ENCODE results near the gene AXL. TPM values are rescaled to one million over a fixed set of nuclear protein-coding genes. Genes with fewer than 3 reads are reported as not detected.
A peak's percentile ranks its signal among the peaks of the same experiment; 100 is the strongest.

AXL gene
- total and polyA plus RNA-seq, 2 of the 13 experiments (the other 11 are each of a cell fraction or from before 2014, with no cell fraction given), result 0.71 to 5.9 TPM

DNA sequence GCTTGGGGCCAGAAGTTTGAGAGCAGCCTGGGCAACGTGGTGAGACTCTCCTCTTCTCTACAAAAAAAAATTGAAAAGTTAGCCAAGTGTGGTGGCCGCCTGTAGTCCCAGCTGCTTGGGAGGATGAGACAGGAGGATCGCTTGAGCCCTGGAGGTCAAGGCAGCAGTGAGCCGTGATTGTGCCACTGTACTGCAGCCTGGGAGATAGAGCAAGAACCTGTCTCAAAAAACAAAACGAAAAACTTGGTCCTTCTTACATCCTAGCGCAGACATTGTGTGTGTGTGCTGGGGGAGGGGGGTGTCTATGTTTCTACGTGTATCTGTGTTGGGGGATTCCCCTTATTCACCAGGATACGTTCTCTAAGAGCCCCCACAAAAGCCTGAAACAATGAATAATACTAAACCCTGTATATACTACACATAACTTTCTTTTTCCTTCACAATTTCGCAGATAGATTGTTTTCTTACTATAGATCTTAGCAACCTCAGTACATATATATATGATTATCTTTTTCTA, 7.9 kb downstream of the AXL start (continued):
- no peak for TF ChIP-seq HOXA9 (CRISPR knock-in tag; IDR thresholded peaks at IDR 0.05; ENCODE audit: borderline replicate concordance)
- TF ChIP-seq ZNF460 (CRISPR knock-in tag; IDR thresholded peaks at IDR 0.05; ENCODE audit: borderline replicate concordance), result peak; percentile 87; the same call in 1 of the 2 replicates
- no peak for TF ChIP-seq ZNF720 (CRISPR knock-in tag; IDR thresholded peaks at IDR 0.05)
- 0 out of 2 replicates have a peak, but pooled peaks have one; percentile 66 for TF ChIP-seq ZNF598 (CRISPR knock-in tag; IDR thresholded peaks at IDR 0.05; ENCODE audit: borderline replicate concordance)
- TF ChIP-seq, protein P1, sequence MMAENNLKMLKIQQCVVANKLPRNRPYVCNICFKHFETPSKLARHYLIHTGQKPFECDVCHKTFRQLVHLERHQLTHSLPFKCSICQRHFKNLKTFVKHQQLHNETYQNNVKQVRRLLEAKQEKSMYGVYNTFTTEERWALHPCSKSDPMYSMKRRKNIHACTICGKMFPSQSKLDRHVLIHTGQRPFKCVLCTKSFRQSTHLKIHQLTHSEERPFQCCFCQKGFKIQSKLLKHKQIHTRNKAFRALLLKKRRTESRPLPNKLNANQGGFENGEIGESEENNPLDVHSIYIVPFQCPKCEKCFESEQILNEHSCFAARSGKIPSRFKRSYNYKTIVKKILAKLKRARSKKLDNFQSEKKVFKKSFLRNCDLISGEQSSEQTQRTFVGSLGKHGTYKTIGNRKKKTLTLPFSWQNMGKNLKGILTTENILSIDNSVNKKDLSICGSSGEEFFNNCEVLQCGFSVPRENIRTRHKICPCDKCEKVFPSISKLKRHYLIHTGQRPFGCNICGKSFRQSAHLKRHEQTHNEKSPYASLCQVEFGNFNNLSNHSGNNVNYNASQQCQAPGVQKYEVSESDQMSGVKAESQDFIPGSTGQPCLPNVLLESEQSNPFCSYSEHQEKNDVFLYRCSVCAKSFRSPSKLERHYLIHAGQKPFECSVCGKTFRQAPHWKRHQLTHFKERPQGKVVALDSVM (CRISPR knock-in tag; IDR thresholded peaks at IDR 0.05), result peak; percentile 79
- 0 out of 2 replicates have a peak, but pooled peaks have one; percentile 11 for TF ChIP-seq ZNF343 (CRISPR knock-in tag; IDR thresholded peaks at IDR 0.05)
- TF ChIP-seq, protein P2, sequence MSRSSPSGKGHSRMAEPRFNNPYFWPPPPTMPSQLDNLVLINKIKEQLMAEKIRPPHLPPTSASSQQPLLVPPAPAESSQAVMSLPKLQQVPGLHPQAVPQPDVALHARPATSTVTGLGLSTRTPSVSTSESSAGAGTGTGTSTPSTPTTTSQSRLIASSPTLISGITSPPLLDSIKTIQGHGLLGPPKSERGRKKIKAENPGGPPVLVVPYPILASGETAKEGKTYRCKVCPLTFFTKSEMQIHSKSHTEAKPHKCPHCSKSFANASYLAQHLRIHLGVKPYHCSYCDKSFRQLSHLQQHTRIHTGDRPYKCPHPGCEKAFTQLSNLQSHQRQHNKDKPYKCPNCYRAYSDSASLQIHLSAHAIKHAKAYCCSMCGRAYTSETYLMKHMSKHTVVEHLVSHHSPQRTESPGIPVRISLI (CRISPR knock-in tag; IDR thresholded peaks at IDR 0.05; ENCODE audit: borderline replicate concordance), result peak; percentile 39; the same call in 1 of the 2 replicates
- no peak for TF ChIP-seq ATM (IDR thresholded peaks at IDR 0.05; ENCODE audit: borderline replicate concordance)
- peak; percentile 1 for TF ChIP-seq ZNF883 (CRISPR knock-in tag; IDR thresholded peaks at IDR 0.05; ENCODE audit: not compliant biosample characterization)
- no peak for TF ChIP-seq TARDBP (CRISPR knock-in tag; IDR thresholded peaks at IDR 0.05)
- TF ChIP-seq ZNF788 (CRISPR knock-in tag; IDR thresholded peaks at IDR 0.05; ENCODE audit: borderline replicate concordance), result peak; percentile 12; the same call in 1 of the 2 replicates
- 0 out of 2 replicates have a peak, but pooled peaks have one; percentile 3 for TF ChIP-seq HNRNPL (IDR thresholded peaks at IDR 0.05; ENCODE audit: low read depth, low read length)
- TF ChIP-seq RARG (CRISPR knock-in tag; IDR thresholded peaks at IDR 0.05; ENCODE audit: low read depth), result no peak
- 0 out of 2 replicates have a peak, but pooled peaks have one; percentile 3 for TF ChIP-seq ZNF589 (CRISPR knock-in tag; conservative IDR thresholded peaks at IDR 0.05)
- 0 out of 2 replicates have a peak, but pooled peaks have one; percentile 59 for TF ChIP-seq ZNF136 (CRISPR knock-in tag; IDR thresholded peaks at IDR 0.05; ENCODE audit: low read depth)
- TF ChIP-seq, protein P3, sequence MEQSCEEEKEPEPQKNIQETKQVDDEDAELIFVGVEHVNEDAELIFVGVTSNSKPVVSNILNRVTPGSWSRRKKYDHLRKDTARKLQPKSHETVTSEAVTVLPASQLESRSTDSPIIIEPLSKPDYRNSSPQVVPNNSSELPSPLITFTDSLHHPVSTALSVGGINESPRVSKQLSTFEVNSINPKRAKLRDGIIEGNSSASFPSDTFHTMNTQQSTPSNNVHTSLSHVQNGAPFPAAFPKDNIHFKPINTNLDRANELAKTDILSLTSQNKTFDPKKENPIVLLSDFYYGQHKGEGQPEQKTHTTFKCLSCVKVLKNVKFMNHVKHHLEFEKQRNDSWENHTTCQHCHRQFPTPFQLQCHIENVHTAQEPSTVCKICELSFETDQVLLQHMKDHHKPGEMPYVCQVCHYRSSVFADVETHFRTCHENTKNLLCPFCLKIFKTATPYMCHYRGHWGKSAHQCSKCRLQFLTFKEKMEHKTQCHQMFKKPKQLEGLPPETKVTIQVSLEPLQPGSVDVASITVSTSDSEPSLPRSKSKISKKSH (CRISPR knock-in tag; IDR thresholded peaks at IDR 0.05; ENCODE audit: borderline replicate concordance), result 0 out of 2 replicates have a peak, but pooled peaks have one; percentile 22
- TF ChIP-seq NRL (CRISPR knock-in tag; IDR thresholded peaks at IDR 0.05; ENCODE audit: borderline replicate concordance), result 0 out of 2 replicates have a peak, but pooled peaks have one; percentile 9
- TF ChIP-seq ZMYM3 (CRISPR knock-in tag; IDR thresholded peaks at IDR 0.05), result peak; percentile 27
- no peak for TF ChIP-seq SP4 (CRISPR knock-in tag; IDR thresholded peaks at IDR 0.05)
- TF ChIP-seq, protein P4, sequence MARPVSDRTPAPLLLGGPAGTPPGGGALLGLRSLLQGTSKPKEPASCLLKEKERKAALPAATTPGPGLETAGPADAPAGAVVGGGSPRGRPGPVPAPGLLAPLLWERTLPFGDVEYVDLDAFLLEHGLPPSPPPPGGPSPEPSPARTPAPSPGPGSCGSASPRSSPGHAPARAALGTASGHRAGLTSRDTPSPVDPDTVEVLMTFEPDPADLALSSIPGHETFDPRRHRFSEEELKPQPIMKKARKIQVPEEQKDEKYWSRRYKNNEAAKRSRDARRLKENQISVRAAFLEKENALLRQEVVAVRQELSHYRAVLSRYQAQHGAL (CRISPR knock-in tag; IDR thresholded peaks at IDR 0.05; ENCODE audit: not compliant biosample characterization), result no peak
- no peak for TF ChIP-seq NR2F2 (IDR thresholded peaks at IDR 0.05; ENCODE audit: borderline replicate concordance, low read depth)

All from HepG2 (cell line).